MM.1S (cell line): ENCODE data around the gene ZMIZ1.

Source experiments
- DNase-seq: peaks from one replicate; pipeline ENCODE4 v3.0.0-alpha.2; 2015
- H2AFZ ChIP-seq: fragments of 300-600 bp; sonication (generic); 2 replicates; pipeline ENCODE4 v1.6.0; 2016; ENCODE audit warnings: antibody characterized with exemption, low read length
- H3F3A ChIP-seq: fragments of 300-600 bp; sonication (generic); 2 replicates; pipeline ENCODE4 v1.6.1; 2016; ENCODE audit warnings: mild to moderate bottlenecking, antibody characterized with exemption, low read length, moderate library complexity, mixed read lengths; ENCODE audit not compliant: insufficient read depth
- H3K27ac ChIP-seq: fragments of 300-600 bp; sonication (generic); 2 replicates; pipeline ENCODE4 v1.5.1; 2016; ENCODE audit warnings: mild to moderate bottlenecking, low read length
- H3K27me3 ChIP-seq: fragments of 300-600 bp; sonication (generic); replicated peaks from 2 replicates; pipeline ENCODE4 v1.6.0; 2016; ENCODE audit warnings: low read length; ENCODE audit not compliant: insufficient read depth
- H3K36me3 ChIP-seq: fragments of 300-600 bp; sonication (generic); replicated peaks from 2 replicates; pipeline ENCODE4 v1.6.1; 2016; ENCODE audit warnings: mild to moderate bottlenecking, low read length, mixed read lengths; ENCODE audit not compliant: insufficient read depth
- H3K4me1 ChIP-seq: fragments of 300-600 bp; sonication (generic); 2 replicates; pipeline ENCODE4 v1.6.1; 2016; ENCODE audit warnings: low read length, mixed read lengths
- H3K4me2 ChIP-seq: fragments of 300-600 bp; sonication (generic); 2 replicates; pipeline ENCODE4 v1.6.0; 2016; ENCODE audit warnings: low read depth, low read length
- H3K4me3 ChIP-seq: fragments of 300-600 bp; sonication (generic); 2 replicates; pipeline ENCODE4 v1.5.1; 2016; ENCODE audit warnings: low read length, mixed read lengths
- H3K79me2 ChIP-seq: fragments of 300-600 bp; sonication (generic); 2 replicates; pipeline ENCODE4 v1.6.1; 2016; ENCODE audit warnings: mixed run types, low read length, mixed read lengths
- H3K9ac ChIP-seq: fragments of 300-600 bp; sonication (generic); 2 replicates; pipeline ENCODE4 v1.6.1; 2016; ENCODE audit warnings: low read length, mixed read lengths
- H3K9me2 ChIP-seq: fragments of 300-600 bp; sonication (generic); replicated peaks from 2 replicates; pipeline ENCODE4 v1.6.1; 2016; ENCODE audit warnings: mild to moderate bottlenecking, low read length, mixed read lengths; ENCODE audit not compliant: insufficient read depth
- H3K9me3 ChIP-seq: fragments of 300-600 bp; sonication (generic); replicated peaks from 2 replicates; pipeline ENCODE4 v1.6.1; 2016; ENCODE audit warnings: mild to moderate bottlenecking, low read length, mixed read lengths; ENCODE audit not compliant: insufficient read depth
- H4K20me1 ChIP-seq: fragments of 300-600 bp; sonication (generic); 2 replicates; pipeline ENCODE4 v1.6.1; 2016; ENCODE audit warnings: mild to moderate bottlenecking, low read length, moderate library complexity, mixed read lengths; ENCODE audit not compliant: insufficient read depth
- CTCF ChIP-seq: fragments of 300-600 bp; sonication (generic); IDR thresholded peaks from 2 replicates; pipeline ENCODE4 v1.5.1; 2016; ENCODE audit warnings: antibody characterized with exemption, low read length, mixed read lengths
- EZH2 ChIP-seq: fragments of 300-600 bp; sonication (generic); optimal IDR thresholded peaks from 2 replicates; pipeline ENCODE3; 2017; ENCODE audit warnings: low read depth, mild to moderate bottlenecking, antibody characterized with exemption, low read length, mixed read lengths
- EZH2phosphoT487 ChIP-seq: fragments of 300-600 bp; sonication (generic); IDR thresholded peaks from 2 replicates; pipeline ENCODE4 v1.6.1; 2018; ENCODE audit warnings: antibody characterized with exemption, low read length

The ZMIZ1 gene

GRCh38 chr10:79322616-79323543 is 254.1 kb downstream of the ZMIZ1 start:
- TF ChIP-seq EZH2phosphoT487, result no peak
- TF ChIP-seq CTCF, result no peak
- TF ChIP-seq EZH2, result no peak
- Histone ChIP-seq H3K9me2 (no peaks in the 10 kb centered on the region), H3K27ac (no peak overlapping the region), H3K9me3 (no peaks in the 10 kb centered on the region), H3K9ac (no peak overlapping the region), H2AFZ (no peak overlapping the region), H3K36me3 (no peaks in the 10 kb centered on the region), H3K4me3 (no peak overlapping the region), H3K79me2 (no peaks in the 10 kb centered on the region), H3F3A (peaks cover 4% of the 10 kb centered on the region; the same call in 1 of the 2 replicates), H4K20me1 (no peaks in the 10 kb centered on the region), H3K4me1 (peaks cover 13% of the 10 kb centered on the region), H3K27me3 (no peaks in the 10 kb centered on the region), H3K4me2 (no peak overlapping the region)
- no peak for DNase-seq

- no peak overlapping the region for H3K9ac ChIP-seq
- TF ChIP-seq EZH2phosphoT487 (no peak), EZH2 (no peak), CTCF (no peak)
- no peaks in the 10 kb centered on the region for H3K27me3 ChIP-seq
- no peak overlapping the region for H3K4me3 ChIP-seq
- no peak overlapping the region for H2AFZ ChIP-seq
- no peaks in the 10 kb centered on the region for H3K79me2 ChIP-seq
- no peaks in the 10 kb centered on the region for H3K9me2 ChIP-seq
- no peak for DNase-seq
- H3K27ac ChIP-seq, result no peak overlapping the region
- no peaks in the 10 kb centered on the region for H3F3A ChIP-seq
- no peaks in the 10 kb centered on the region for H3K9me3 ChIP-seq
- H4K20me1 ChIP-seq, result no peaks in the 10 kb centered on the region
- peaks cover 6% of the 10 kb centered on the region for H3K4me1 ChIP-seq
- no peaks in the 10 kb centered on the region for H3K36me3 ChIP-seq
- H3K4me2 ChIP-seq, result no peak overlapping the region
Observed at GRCh38 chr10:79323602-79324001, 254.8 kb downstream of the ZMIZ1 start.

- H3K36me3 ChIP-seq, result no peaks in the 10 kb centered on the region
- no peak overlapping the region for H3K4me3 ChIP-seq
- no peaks in the 10 kb centered on the region for H3K9me2 ChIP-seq
- DNase-seq, result no peak
- no peaks in the 10 kb centered on the region for H3F3A ChIP-seq
- no peak overlapping the region for H3K27ac ChIP-seq
- H3K4me1 ChIP-seq, result no peaks in the 10 kb centered on the region
- no peaks in the 10 kb centered on the region for H3K27me3 ChIP-seq
- no peaks in the 10 kb centered on the region for H3K79me2 ChIP-seq
- no peaks in the 10 kb centered on the region for H4K20me1 ChIP-seq
- no peaks in the 10 kb centered on the region for H3K9me3 ChIP-seq
- no peak for TF ChIP-seq EZH2phosphoT487
- no peak for TF ChIP-seq CTCF
- no peak for TF ChIP-seq EZH2
- no peak overlapping the region for H2AFZ ChIP-seq
- H3K9ac ChIP-seq, result no peak overlapping the region
- no peak overlapping the region for H3K4me2 ChIP-seq
Observed at GRCh38 chr10:79324032-79324695, 255.4 kb downstream of the ZMIZ1 start.
